Uterus (tissue), 4 donors: ENCODE measurements around the gene SMO. TPM values are rescaled to one million over a fixed set of nuclear protein-coding genes. Genes with fewer than 3 reads are reported as not detected.

ENCODE experiments used
- DNase-seq, 2 donors: peaks; one replicate each; pipeline ENCODE4 v3.0.0-alpha.2; 2019 to 2020
- H3K27ac ChIP-seq, 2 donors: fragments of 200-600 bp; sonication (generic); 1 replicate in 1 of 2; 2 replicates in 1 of 2; pipeline ENCODE4 v1.5.1; 2016 to 2018
- H3K27me3 ChIP-seq, 2 donors: fragments of 200-600 bp; sonication (generic); one replicate each; pipeline ENCODE4 v1.5.1; 2018 to 2019; ENCODE audit warnings: control low read depth in 1 of 2
- H3K36me3 ChIP-seq, 2 donors: fragments of 200-600 bp; sonication (generic); one replicate each; pipeline ENCODE4 v1.5.1; 2019; ENCODE audit warnings: control low read depth in 1 of 2
- H3K4me1 ChIP-seq, 2 donors: fragments of 200-600 bp; sonication (generic); one replicate each; pipeline ENCODE4 v1.5.1; 2018 to 2019; ENCODE audit warnings: control low read depth in 1 of 2
- H3K4me3 ChIP-seq, 2 donors: fragments of 200-600 bp; sonication (generic); 1 replicate in 1 of 2; 2 replicates in 1 of 2; pipeline ENCODE4 v1.5.1; 2018 to 2019; ENCODE audit warnings: mild to moderate bottlenecking in 1 of 2
- H3K9me3 ChIP-seq, 2 donors: fragments of 200-600 bp; sonication (generic); one replicate each; pipeline ENCODE4 v1.5.1; 2019; ENCODE audit warnings: control low read depth in 1 of 2
- CTCF ChIP-seq, 4 experiments: fragments of 200-600 bp in 2 of 4; fragments of 450-650 bp in 2 of 4; sonication (generic) in 2 of 4; IDR thresholded peaks; one replicate each; pipeline ENCODE4 v1.5.1; 2016 to 2019; ENCODE audit warnings: antibody characterized with exemption in 4 of 4, mild to moderate bottlenecking in 2 of 4, moderate library complexity in 1 of 4
- POLR2A ChIP-seq, 2 donors: fragments of 450-650 bp; IDR thresholded peaks; one replicate each; pipeline ENCODE4 v1.6.1; 2016; ENCODE audit warnings: antibody characterized with exemption in 2 of 2, mild to moderate bottlenecking in 1 of 2, moderate library complexity in 1 of 2
- intact Hi-C: fragments of 100-400 bp; cut with DNase I; formaldehyde crosslinking; loops from one replicate; pipeline ENCODE4 v1.15.1; 2023; ENCODE audit warnings: low total_unique reads
- total RNA-seq, 4 donors: library from RNA; depleted of rRNA in 3 of 4; stranded (reverse); fragments of >200 nt in 3 of 4; gene quantifications; one replicate each; pipeline versions ENCODE4 v1.1.0 to v1.2.4, GENCODE V29; 2014 to 2023
- donor health status: DM: yes; HTN: yes; CAD: no.

SMO gene
- total RNA-seq, 4 donors from 2014 or later, result 7.4 to 94.6 (median 27.7) TPM

GRCh38 chr7:129159539-129159938 lies 28.9 kb upstream of the SMO start:
- Histone ChIP-seq H3K4me1 (no peaks in the 10 kb centered on the region), H3K4me3 (no peak overlapping the region), H3K9me3 (no peaks in the 10 kb centered on the region), H3K36me3 (no peaks in the 10 kb centered on the region), H3K27ac (no peak overlapping the region), H3K27me3 (no peaks in the 10 kb centered on the region)
- TF ChIP-seq CTCF (IDR thresholded peaks at IDR 0.05) (no peak), POLR2A (IDR thresholded peaks at IDR 0.05) (no peak)
- DNase-seq, result no peak
- intact Hi-C loops, result no loop called here

DNA sequence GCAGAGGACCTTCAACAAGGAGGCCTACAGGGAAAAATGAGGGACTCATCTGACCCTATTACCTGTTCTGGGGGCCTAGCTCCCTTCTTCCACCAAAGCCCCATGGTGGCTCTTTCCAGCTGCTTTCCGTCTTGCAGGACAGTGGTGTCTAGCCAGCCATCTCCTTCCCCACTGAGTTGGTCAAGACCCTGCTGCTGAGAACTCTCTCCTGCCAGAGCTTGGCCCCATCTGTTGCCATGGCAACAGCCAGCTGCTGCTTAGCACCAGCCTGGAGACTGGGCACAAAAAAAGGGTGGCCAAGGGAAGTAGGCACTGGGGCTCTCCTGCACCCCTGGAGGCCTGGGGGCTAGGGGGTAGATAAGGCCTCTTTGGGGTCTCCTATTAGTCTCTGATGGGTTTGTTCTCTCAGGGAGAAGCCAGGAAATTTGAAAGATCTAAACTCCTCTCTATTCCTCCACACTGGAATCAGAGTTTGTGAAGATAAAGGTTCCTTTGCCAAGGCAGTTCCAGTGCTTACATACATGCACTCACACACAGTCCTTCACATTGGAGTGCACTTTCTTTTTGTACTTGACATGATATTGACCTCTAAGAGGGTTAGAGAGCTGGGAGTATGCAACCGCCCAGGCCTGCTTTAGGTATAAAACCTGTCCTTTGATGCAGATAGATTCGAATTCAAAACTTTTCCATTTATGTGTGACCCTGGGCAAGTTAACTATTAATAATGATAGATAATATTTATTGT lies 28.1 kb upstream of the SMO start:
- H3K4me1 ChIP-seq, result no peaks in the 10 kb centered on the region
- H3K36me3 ChIP-seq, result no peaks in the 10 kb centered on the region
- no peak overlapping the region for H3K27ac ChIP-seq
- no peaks in the 10 kb centered on the region for H3K9me3 ChIP-seq
- no peak for TF ChIP-seq POLR2A (IDR thresholded peaks at IDR 0.05)
- TF ChIP-seq CTCF (IDR thresholded peaks at IDR 0.05), result no peak
- intact Hi-C loops, result loop anchor here (5.0 kb wide), 1 partner anchor 52 kb away; no protein-coding TSS in a partner anchor
- H3K27me3 ChIP-seq, result no peaks in the 10 kb centered on the region
- DNase-seq, result no peak
- H3K4me3 ChIP-seq, result no peak overlapping the region

DNA sequence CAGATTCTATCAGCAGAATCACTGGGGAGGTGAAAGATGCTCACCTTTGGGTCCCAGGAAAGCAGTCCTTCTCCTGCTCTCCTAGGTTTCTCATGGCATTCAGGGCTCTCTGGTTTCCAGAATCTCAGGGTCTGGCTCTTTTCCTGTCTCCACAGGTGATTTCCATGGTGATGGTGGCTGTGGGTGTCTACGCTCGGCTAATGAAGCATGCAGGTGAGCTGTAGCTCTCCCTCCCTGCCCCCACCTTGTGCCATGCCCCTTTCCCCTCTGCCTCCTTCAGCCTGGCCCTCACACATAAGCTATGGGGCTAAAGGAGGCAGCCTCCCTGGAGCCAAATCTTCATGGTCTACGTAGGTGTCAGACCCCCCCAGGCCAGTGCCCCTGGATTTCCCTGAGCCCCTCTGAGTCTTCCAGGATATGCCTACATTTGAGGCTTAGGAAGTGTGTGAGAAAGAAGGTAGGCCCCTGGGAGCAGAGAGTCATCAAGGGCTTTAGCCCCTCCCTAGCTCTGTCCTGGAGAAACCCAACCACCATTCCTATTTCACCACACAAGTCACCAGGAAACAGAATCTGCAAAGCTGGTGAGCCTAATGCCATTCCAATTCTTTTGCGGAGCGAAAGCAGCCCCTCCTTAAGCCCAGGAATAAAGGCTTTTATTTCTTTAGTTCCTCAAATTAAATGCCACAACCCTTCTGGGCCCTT lies 26.8 kb upstream of the SMO start:
- Histone ChIP-seq H3K27me3 (no peaks in the 10 kb centered on the region), H3K9me3 (no peaks in the 10 kb centered on the region), H3K36me3 (no peaks in the 10 kb centered on the region), H3K4me1 (no peaks in the 10 kb centered on the region), H3K27ac (no peak overlapping the region), H3K4me3 (no peak overlapping the region)
- intact Hi-C loops, result loop anchor here (5.0 kb wide), 1 partner anchor 51 kb away; no protein-coding TSS in a partner anchor
- TF ChIP-seq POLR2A (IDR thresholded peaks at IDR 0.05) (no peak), CTCF (IDR thresholded peaks at IDR 0.05) (no peak)
- DNase-seq, result no peak

- H3K9me3 ChIP-seq, result no peaks in the 10 kb centered on the region
- TF ChIP-seq CTCF (IDR thresholded peaks at IDR 0.05), result no peak
- no peak for TF ChIP-seq POLR2A (IDR thresholded peaks at IDR 0.05)
- no peak overlapping the region for H3K27ac ChIP-seq
- intact Hi-C loops, result loop anchor here (5.0 kb wide), 1 partner anchor 50 kb away; no protein-coding TSS in a partner anchor
- H3K36me3 ChIP-seq, result no peaks in the 10 kb centered on the region
- no peaks in the 10 kb centered on the region for H3K4me1 ChIP-seq
- no peaks in the 10 kb centered on the region for H3K27me3 ChIP-seq
- no peak for DNase-seq
- H3K4me3 ChIP-seq, result no peak overlapping the region
These were observed 25.7 kb upstream of the SMO start for GRCh38 chr7:129162732-129163131.
